Right ventricle myocardium superior (tissue), 1 donor: ENCODE data around the gene LRIT2. TPM values are rescaled to one million over a fixed set of nuclear protein-coding genes. Genes with fewer than 3 reads are reported as not detected.
"Not testable (repeated sequence)": the region's sequence is repeated elsewhere in the genome, so short reads cannot be mapped to it uniquely, and the experiment has no call there.

Experiments used
- ATAC-seq: fragments of 200-7000 bp; cut with Tn5 transposase; one replicate; pipeline ENCODE4 v1.9.1; 2020; ENCODE audit warnings: mild to moderate bottlenecking; ENCODE audit not compliant: poor library complexity
- DNase-seq: peaks from one replicate; pipeline ENCODE4 v3.0.0-alpha.2; 2020
- intact Hi-C: fragments of 100-400 bp; cut with DNase I; formaldehyde crosslinking; loops from one replicate; pipeline ENCODE4 v1.11.2; 2022
- total RNA-seq: library from RNA; stranded (reverse); fragmentation: NEBNext Ultra II Directional; extraction: Animal tissue kit (Norgen Biotek cat#: 25700); gene quantifications from one replicate; pipeline ENCODE4 v1.2.1, GENCODE V29; 2021
- donor health status: DM: no; HTN: yes; CAD: no; lungs with severe emphysema.

LRIT2 gene
- total RNA-seq, 1 donor from 2014 or later: not detected

GRCh38 chr10:84195044-84195830 is 30.1 kb downstream of the LRIT2 start:
- DNase-seq (no peak), ATAC-seq (no peak)
- intact Hi-C loops: no loop called here

GRCh38 chr10:84194424-84195043 is 30.8 kb downstream of the LRIT2 start, which contains the start of gene CDHR1:
Gene CDHR1 (plus strand): TSS chr10:84194537. CDS start chr10:84194761, 224 bp downstream.
- intact Hi-C loops: no loop called here
- peak; percentile 61 for DNase-seq
- peak; percentile 67 for ATAC-seq

- intact Hi-C loops: no loop called here
- ATAC-seq: no peak
- no peak for DNase-seq
Measured at GRCh38 chr10:84193846-84194423, 31.4 kb downstream of the LRIT2 start.

- ATAC-seq: no peak
- DNase-seq: no peak
- intact Hi-C loops: no loop called here
Measured at GRCh38 chr10:84193327-84193726, 32.0 kb downstream of the LRIT2 start.

DNA sequence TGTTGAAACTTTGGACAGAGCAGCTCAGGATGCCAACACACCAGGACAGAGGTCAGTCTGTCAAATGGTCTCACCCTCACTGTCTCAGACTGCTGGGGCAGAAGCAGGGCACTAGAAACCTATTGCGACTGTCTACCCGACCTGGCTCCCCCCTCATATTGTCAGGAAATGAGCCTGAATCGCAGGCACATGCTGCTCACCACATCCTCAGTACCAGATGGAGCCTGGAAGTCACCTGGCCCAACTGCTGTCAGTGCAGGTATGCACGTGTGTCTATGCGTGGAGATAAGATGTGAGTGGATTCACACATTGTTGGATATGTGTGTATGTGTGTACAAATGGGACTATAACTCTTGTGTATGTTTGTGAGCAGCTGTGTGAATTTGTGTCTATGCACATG is 34.2 kb downstream of the LRIT2 start:
- intact Hi-C loops: no loop called here
- DNase-seq: no peak
- no peak for ATAC-seq

DNA sequence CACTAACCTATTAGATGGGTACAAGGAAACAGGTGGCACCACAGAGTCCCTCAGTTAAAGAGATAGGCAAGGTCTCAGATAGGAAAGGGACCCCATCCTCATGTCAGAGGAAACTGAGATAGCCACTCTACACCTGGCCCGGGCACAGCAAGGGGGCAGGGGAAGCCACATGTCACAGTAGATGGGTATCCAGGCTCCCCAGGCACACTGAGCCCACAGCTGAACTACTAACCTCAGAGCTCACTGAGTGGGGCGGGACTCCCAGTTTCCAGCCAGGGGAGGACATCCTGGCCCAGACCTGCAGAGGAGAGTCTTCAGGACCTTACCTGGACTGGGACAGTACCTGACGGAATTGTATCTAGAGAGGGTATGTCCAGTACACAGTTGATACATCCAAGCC is 34.7 kb downstream of the LRIT2 start:
- intact Hi-C loops: no loop called here
- no peak for ATAC-seq
- DNase-seq: no peak

GRCh38 chr10:84188815-84189214 is 36.5 kb downstream of the LRIT2 start:
- no peak for DNase-seq
- ATAC-seq: no peak
- intact Hi-C loops: no loop called here

GRCh38 chr10:84185526-84186175 is 39.7 kb downstream of the LRIT2 start:
- DNase-seq: no peak
- intact Hi-C loops: no loop called here
- ATAC-seq: no peak

DNA sequence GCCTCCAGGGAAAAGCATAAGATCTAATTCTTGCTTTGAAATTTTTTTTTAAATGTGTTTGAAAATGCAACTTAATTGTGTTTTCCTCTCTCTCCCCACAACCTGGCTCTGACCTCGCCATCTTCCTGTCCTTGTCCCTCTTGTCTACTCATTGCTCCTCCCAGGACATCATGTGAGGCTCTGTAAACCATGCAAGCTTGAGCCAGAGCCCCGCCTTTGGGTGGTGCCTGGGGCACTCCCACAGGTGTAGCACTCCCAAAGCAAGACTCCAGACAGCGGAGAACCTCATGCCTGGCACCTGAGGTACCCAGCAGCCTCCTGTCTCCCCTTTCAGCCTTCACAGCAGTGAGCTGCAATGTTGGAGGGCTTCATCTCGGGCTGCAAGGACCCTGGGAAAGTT is 40.8 kb downstream of the LRIT2 start:
- DNase-seq: no peak
- ATAC-seq: no peak
- intact Hi-C loops: no loop called here

- intact Hi-C loops: no loop called here
- ATAC-seq (no peak), DNase-seq (no peak)
Measured at GRCh38 chr10:84181631-84182030, 43.7 kb downstream of the LRIT2 start.

DNA sequence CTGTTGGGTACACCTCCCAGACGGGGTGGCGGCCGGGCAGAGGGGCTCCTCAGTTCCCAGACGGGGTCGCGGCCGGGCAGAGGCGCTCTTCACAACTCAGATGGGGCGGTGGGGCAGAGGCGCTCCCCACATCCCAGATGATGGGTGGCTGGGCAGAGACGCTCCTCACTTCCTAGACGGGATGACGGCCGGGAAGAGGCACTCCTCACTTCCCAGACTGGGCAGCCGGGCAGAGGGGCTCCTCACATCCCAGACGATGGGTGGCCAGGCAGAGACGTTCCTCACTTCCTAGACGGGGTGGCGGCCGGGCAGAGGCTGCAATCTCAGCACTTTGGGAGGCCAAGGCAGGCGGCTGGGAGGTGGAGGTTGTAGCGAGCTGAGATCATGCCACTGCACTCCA is 45.0 kb downstream of the LRIT2 start:
- DNase-seq, ATAC-seq, intact Hi-C loops: not testable (repeated sequence)

- peak; percentile 45 for DNase-seq
- peak; percentile 19 for ATAC-seq
- intact Hi-C loops: no loop called here
Measured at GRCh38 chr10:84179059-84179710, 46.2 kb downstream of the LRIT2 start.

- intact Hi-C loops: no loop called here
- ATAC-seq (no peak), DNase-seq (no peak)
Measured at GRCh38 chr10:84178160-84178609, 47.2 kb downstream of the LRIT2 start.

DNA sequence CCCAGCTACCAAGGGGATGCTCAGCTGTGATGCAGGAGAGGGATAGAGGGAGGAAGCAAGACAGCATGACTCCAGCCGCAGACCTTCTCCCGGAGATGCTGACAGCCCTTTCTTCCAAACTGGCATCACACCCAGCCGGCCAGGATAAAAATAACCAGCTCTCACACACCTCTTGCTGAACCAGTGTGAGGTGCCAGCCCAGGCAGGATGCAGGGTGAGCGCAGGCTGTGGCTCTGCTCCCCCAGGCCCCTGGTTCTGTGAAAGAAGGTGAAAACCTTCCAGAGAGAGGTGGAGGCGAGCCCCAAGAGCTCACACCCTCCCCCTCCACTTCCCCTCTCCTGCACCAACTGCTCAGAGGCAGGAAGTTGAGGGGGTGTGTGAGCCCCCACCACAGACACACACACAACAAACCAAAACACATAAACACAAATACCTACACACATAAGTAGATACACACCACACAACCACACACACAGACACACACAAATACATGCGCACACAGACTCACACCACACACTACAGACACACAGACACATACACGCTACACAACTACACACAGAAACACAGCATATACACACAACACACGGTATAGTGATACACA is 47.7 kb downstream of the LRIT2 start:
- peak; percentile 54 for DNase-seq
- intact Hi-C loops: no loop called here
- peak; percentile 88 for ATAC-seq

- ATAC-seq (no peak), DNase-seq (no peak)
- intact Hi-C loops: no loop called here
Measured at GRCh38 chr10:84176836-84177474, 48.4 kb downstream of the LRIT2 start.

DNA sequence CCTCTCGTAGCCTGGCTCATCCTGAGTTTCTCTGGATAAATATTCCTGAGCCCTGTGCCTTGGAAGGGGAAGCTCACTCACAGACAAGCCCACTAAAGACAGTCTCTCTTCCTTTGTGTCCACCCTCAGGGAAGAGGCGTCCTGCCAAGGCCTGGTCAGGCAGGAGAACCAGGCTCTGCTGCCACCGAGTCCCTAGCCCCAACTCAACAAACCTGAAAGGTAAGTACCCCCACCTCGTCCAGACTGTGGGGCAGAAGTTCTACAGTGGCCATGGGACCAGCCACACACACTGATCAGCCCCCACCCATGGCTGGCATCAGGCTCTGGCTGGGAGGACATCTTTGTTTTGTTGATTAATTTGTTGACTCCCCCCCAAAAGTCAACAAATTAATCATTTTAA is 49.0 kb downstream of the LRIT2 start:
- intact Hi-C loops: no loop called here
- ATAC-seq (no peak), DNase-seq (no peak)

DNA sequence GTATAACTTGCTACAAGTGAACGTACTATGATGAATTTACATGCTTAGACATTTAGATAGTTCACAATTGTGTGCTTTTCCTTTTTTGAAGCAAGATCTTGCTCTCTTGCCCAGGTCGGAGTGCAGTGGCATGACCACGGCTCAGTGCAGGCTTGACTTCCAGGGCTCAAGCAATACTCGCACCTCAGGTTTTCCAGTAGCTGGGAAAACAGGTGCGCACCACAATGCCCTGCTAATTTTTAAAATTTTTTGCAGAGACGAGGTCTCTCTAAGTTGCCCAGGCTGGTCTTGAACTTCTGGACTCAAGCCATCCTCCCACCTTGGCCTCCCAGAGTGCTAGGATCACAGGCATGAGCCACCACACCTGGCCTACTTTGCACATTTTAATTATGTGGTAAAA is 49.9 kb downstream of the LRIT2 start:
- intact Hi-C loops: no loop called here
- DNase-seq (no peak), ATAC-seq (no peak)

DNA sequence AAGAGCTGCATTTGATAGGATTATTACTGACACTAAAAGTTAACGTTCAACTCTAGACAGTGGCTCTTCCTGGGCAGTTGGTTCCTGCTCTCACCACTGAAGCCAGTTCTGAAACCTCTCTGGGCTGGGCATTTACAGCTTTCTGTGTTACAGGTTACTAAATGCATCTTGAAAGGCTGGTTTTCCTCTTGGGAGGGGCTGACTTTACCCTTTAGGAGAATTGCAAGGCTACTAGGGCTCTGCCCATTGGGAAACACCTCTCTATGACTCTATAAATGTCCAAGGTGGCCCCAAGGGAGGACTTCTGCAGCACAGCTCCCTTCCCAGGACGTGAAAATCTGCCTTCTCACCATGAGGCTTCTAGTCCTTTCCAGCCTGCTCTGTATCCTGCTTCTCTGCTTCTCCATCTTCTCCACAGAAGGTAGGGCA is 51.8 kb downstream of the LRIT2 start, which contains the start of gene GPR15LG:
GPR15LG (plus strand) TSS at position 301 of the 429 bp plus-strand sequence; CDS start at position 352, 51 bp downstream.
- DNase-seq (no peak), ATAC-seq (no peak)
- intact Hi-C loops: no loop called here
